Osteocyte (in vitro differentiated cells): ENCODE results near the gene ICOS. TPM values are rescaled to one million over a fixed set of nuclear protein-coding genes. Genes with fewer than 3 reads are reported as not detected.
"Not testable (repeated sequence)": the region's sequence is repeated elsewhere in the genome, so short reads cannot be mapped to it uniquely, and the experiment has no call there.

Experiments
- DNase-seq: peaks from one replicate; pipeline ENCODE4 v3.0.0; 2021; ENCODE audit warnings: mixed read lengths; ENCODE audit not compliant: unreplicated experiment; ENCODE audit errors: extremely low spot score
- H3K27ac Mint-ChIP-seq: one replicate; pipeline ENCODE4 v1.8.0; 2021; ENCODE audit warnings: mild to moderate bottlenecking, mixed read lengths; ENCODE audit not compliant: unreplicated experiment
- H3K27me3 Mint-ChIP-seq: one replicate; pipeline ENCODE4 v1.8.0; 2021; ENCODE audit warnings: mixed read lengths; ENCODE audit not compliant: unreplicated experiment
- H3K36me3 Mint-ChIP-seq: one replicate; pipeline ENCODE4 v1.8.0; 2021; ENCODE audit warnings: mixed read lengths; ENCODE audit not compliant: unreplicated experiment
- H3K4me1 Mint-ChIP-seq: one replicate; pipeline ENCODE4 v1.8.0; 2021; ENCODE audit warnings: mixed read lengths; ENCODE audit not compliant: unreplicated experiment
- H3K4me3 Mint-ChIP-seq: one replicate; pipeline ENCODE4 v1.8.0; 2021; ENCODE audit warnings: mild to moderate bottlenecking, moderate library complexity, mixed read lengths; ENCODE audit not compliant: unreplicated experiment
- H3K9me3 Mint-ChIP-seq: one replicate; pipeline ENCODE4 v1.8.0; 2021; ENCODE audit warnings: mixed read lengths; ENCODE audit not compliant: unreplicated experiment
- total RNA-seq: library from RNA; stranded (reverse); gene quantifications from 2 replicates; pipeline ENCODE4 v1.2.1, GENCODE V29; 2021
- TF ChIP-seq, protein P1 (sequence below): fragments of 200-600 bp; sonication (generic); IDR thresholded peaks from 2 replicates; pipeline ENCODE4 v1.5.0; 2021; ENCODE audit warnings: antibody characterized with exemption, mild to moderate bottlenecking, moderate library complexity

ICOS gene
- total RNA-seq, 1 donor from 2014 or later, result not detected

DNA sequence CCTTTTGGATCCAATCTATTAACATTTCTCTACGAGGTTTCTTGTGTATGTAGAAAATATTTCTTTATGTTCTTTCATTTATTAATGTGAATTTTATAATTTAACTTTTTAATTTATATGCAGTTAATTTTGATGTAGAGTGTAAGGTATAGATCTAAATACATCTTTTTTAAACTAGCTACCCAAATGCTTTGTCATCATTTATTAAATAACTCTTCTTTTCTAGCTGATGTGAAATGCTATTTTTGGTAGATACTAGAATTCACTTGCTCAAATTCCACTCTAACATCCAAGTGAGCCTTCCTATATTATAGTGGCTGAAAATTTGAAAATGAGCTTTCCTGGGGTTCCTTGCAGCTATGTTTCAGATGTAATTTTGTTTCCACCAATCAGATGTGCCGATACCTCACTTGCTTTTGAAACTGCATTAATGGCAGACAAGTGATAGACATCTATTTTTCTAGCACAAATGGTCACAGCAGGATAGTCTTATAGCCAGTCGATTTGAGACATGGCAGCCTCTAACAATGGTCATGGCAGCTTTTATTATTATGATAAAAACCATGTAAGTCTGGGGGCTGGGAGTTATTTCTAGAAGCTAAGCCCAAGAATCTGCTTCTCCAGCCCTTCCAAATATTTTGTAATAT lies 10.9 kb upstream of the ICOS start:
- Mint-ChIP-seq H3K27me3 (peaks cover 21% of the 10 kb centered on the region), H3K36me3 (no peaks in the 10 kb centered on the region), H3K4me1 (peaks cover 4% of the 10 kb centered on the region), H3K4me3 (no peak overlapping the region), H3K27ac (no peak overlapping the region), H3K9me3 (no peaks in the 10 kb centered on the region)
- DNase-seq, result no peak
- TF ChIP-seq, protein P1, sequence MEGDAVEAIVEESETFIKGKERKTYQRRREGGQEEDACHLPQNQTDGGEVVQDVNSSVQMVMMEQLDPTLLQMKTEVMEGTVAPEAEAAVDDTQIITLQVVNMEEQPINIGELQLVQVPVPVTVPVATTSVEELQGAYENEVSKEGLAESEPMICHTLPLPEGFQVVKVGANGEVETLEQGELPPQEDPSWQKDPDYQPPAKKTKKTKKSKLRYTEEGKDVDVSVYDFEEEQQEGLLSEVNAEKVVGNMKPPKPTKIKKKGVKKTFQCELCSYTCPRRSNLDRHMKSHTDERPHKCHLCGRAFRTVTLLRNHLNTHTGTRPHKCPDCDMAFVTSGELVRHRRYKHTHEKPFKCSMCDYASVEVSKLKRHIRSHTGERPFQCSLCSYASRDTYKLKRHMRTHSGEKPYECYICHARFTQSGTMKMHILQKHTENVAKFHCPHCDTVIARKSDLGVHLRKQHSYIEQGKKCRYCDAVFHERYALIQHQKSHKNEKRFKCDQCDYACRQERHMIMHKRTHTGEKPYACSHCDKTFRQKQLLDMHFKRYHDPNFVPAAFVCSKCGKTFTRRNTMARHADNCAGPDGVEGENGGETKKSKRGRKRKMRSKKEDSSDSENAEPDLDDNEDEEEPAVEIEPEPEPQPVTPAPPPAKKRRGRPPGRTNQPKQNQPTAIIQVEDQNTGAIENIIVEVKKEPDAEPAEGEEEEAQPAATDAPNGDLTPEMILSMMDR, result no peak

DNA sequence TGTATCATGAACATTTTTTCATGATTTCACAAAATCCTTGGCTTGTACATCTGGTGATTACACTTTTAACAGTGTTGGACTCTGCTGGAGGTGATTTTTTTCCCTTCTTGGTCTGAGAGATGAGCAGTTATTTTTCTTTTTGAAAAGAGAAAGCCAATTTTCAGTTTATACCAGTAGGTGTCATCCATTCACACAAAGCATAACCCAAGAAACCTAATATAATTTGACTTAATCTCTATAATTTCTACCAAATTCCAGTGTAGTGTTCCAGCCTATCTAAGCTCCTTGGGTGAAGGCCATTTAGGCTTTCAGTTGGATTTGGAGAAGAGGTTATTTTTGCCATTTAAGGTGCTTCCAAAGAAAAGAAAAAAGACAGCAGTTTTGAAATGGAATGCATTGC lies 7.7 kb upstream of the ICOS start:
- TF ChIP-seq, protein P1, result peak; percentile 64
- Mint-ChIP-seq H3K4me1 (peaks cover 14% of the 10 kb centered on the region), H3K27ac (no peak overlapping the region), H3K36me3 (no peaks in the 10 kb centered on the region), H3K9me3 (no peaks in the 10 kb centered on the region), H3K27me3 (peaks cover 14% of the 10 kb centered on the region), H3K4me3 (no peak overlapping the region)
- DNase-seq, result no peak

DNA sequence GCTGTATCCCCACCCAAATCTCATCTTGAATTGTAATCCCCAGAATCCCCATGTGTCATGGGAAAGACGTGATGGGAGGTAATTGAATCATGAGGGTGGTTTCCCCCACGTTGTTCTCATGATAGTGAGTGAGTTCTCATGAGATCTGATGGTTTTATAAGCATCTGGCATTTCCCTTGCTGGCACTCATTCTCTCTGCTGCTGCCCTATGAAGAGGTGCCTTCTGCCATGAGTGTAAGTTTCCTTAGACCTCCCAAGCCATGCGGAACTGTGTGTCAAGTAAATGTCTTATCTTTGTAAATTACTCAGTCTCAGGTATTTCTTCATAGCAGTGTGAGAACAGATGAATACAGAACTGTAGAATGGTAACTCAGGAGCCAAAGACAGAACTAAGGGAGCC lies 5.3 kb upstream of the ICOS start:
- H3K9me3 Mint-ChIP-seq, H3K36me3 Mint-ChIP-seq, DNase-seq, H3K4me3 Mint-ChIP-seq, H3K27ac Mint-ChIP-seq: not testable (repeated sequence)
- Mint-ChIP-seq H3K27me3 (peaks cover 10% of the 10 kb centered on the region), H3K4me1 (peaks cover 29% of the 10 kb centered on the region)

DNA sequence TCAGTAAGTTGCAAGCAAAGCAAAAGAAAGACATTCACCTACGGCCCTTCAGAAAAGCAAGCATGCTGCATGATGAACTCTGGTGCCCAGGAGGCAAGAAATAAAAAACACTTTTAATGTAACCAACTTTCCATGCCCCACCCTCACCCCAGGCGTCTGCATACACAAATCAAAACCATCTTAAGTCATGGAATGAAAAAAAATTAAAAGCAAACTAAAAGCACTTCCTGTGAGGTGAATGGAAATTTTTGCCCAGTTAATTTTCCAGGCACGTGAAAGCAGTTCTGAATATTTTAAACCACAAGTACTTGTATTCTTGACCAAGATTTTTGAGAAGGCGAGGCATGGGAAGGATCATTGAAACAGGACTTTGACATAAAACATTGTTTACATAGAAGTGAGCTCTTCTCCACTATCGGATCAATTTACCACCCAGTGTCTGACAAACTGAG lies 2.5 kb upstream of the ICOS start:
- TF ChIP-seq, protein P1, result no peak
- Mint-ChIP-seq H3K4me1 (peaks cover 25% of the 10 kb centered on the region), H3K36me3 (no peaks in the 10 kb centered on the region), H3K4me3 (peak overlapping the region; percentile 39), H3K27ac (peak overlapping the region; percentile 85), H3K27me3 (peaks cover 9% of the 10 kb centered on the region), H3K9me3 (no peaks in the 10 kb centered on the region)
- DNase-seq, result no peak

DNA sequence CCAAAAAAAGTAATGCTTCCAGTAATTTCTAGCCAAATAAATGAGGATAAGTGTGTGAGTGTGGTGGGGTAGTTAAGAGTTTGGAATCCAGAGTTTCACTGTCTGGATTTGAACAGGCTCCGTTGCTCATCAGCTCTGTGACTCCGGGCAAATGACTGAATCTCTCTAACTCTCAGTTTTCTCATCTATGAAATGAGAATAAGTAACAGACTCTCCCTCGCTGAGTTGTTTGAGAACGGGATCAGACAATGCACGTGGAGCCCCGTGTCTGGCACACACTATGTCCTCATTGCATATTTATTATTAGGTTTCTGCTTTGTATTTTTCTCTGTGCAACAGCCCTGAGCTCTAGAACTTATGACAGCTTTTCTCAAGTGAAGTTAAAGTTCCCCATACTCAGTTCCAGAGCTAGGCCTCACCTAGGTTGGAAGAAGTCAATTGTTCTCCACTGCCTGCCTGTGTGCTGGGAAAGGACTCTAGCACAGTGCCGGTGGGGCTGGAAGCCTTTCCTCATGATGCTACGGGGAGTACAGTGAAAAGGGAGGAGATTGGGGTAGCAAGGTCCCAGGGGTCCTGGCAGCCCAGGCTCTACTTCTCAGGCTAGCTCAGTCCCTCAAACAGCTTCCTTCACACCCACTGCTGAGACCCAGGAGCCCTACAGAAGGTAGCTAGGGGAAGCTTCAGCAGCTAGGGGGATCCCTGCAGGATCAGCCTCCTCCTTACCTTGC lies 1.7 kb upstream of the ICOS start:
- Mint-ChIP-seq H3K27ac (peak overlapping the region; percentile 85), H3K4me1 (peaks cover 25% of the 10 kb centered on the region), H3K9me3 (no peaks in the 10 kb centered on the region), H3K36me3 (no peaks in the 10 kb centered on the region), H3K27me3 (peaks cover 10% of the 10 kb centered on the region), H3K4me3 (no peak overlapping the region)
- TF ChIP-seq, protein P1, result no peak
- no peak for DNase-seq
